Liver (tissue), 9 donors: ENCODE data around the gene MED8. TPM values are rescaled to one million over a fixed set of nuclear protein-coding genes. Genes with fewer than 3 reads are reported as not detected.
A peak's percentile ranks its signal among the peaks of the same experiment; 100 is the strongest.
"Not testable (repeated sequence)": the region's sequence is repeated elsewhere in the genome, so short reads cannot be mapped to it uniquely, and the experiment has no call there.

Experiments used
- DNase-seq: peaks from one replicate; pipeline ENCODE4 v3.0.0-alpha.2; 2017; ENCODE audit warnings: low spot score
- H3K27ac ChIP-seq, 2 donors: one replicate each; pipeline ENCODE4 v1.7.0; 2013; ENCODE audit warnings: inconsistent platforms in 2 of 2, low read length in 2 of 2, control low read depth in 1 of 2, low read depth in 1 of 2, mild to moderate bottlenecking in 1 of 2
- H3K27me3 ChIP-seq, 4 donors: one replicate each; pipeline versions ENCODE4 v1.6.1 to v1.7.0; 2013; ENCODE audit warnings: low read length in 3 of 4, inconsistent platforms in 1 of 4, mild to moderate bottlenecking in 1 of 4, moderate library complexity in 1 of 4; ENCODE audit not compliant: control insufficient read depth in 4 of 4, insufficient read depth in 4 of 4
- H3K36me3 ChIP-seq, 4 donors: one replicate each; pipeline versions ENCODE4 v1.6.1 to v1.7.0; 2013; ENCODE audit warnings: low read length in 3 of 4, mild to moderate bottlenecking in 3 of 4, low read depth in 1 of 4, moderate library complexity in 1 of 4; ENCODE audit not compliant: control insufficient read depth in 4 of 4, insufficient read depth in 3 of 4
- H3K4me1 ChIP-seq, 4 donors: one replicate each; pipeline versions ENCODE4 v1.6.1 to v1.7.0; 2013; ENCODE audit warnings: low read length in 3 of 4, mild to moderate bottlenecking in 3 of 4, moderate library complexity in 1 of 4; ENCODE audit not compliant: control insufficient read depth in 4 of 4, insufficient read depth in 4 of 4
- H3K4me3 ChIP-seq, 3 donors: one replicate each; pipeline versions ENCODE4 v1.6.1 to v1.7.0; 2013; ENCODE audit warnings: low read length in 3 of 3, control low read depth in 1 of 3, low read depth in 1 of 3, mild to moderate bottlenecking in 1 of 3
- H3K9ac ChIP-seq, 2 donors: one replicate each; pipeline ENCODE4 v1.7.0; 2013; ENCODE audit warnings: low read length in 2 of 2, mild to moderate bottlenecking in 2 of 2, moderate library complexity in 2 of 2, control low read depth in 1 of 2, low read depth in 1 of 2
- H3K9me3 ChIP-seq, 4 donors: one replicate each; pipeline versions ENCODE4 v1.6.1 to v1.7.0; 2013; ENCODE audit warnings: low read length in 3 of 4; ENCODE audit not compliant: control insufficient read depth in 4 of 4
- ATF3 ChIP-seq: IDR thresholded peaks from 2 replicates; pipeline ENCODE4 v1.6.1; 2016; ENCODE audit warnings: antibody characterized with exemption
- EGR1 ChIP-seq, 2 donors: IDR thresholded peaks; 2 replicates each; pipeline ENCODE4 v1.6.1; 2016 to 2018; ENCODE audit warnings: antibody characterized with exemption in 2 of 2, low read depth in 2 of 2
- FOXA2 ChIP-seq: IDR thresholded peaks from 2 replicates; pipeline ENCODE4 v1.6.1; 2016; ENCODE audit warnings: antibody characterized with exemption
- GABPA ChIP-seq, 2 donors: IDR thresholded peaks in 1 of 2; conservative IDR thresholded peaks in 1 of 2; 2 replicates each; pipeline ENCODE4 v1.6.1; 2016; ENCODE audit warnings: antibody characterized with exemption in 2 of 2, mild to moderate bottlenecking in 1 of 2, moderate library complexity in 1 of 2
- HNF4A ChIP-seq, 2 donors: conservative IDR thresholded peaks; 2 replicates each; pipeline ENCODE4 v1.6.1; 2016; ENCODE audit warnings: antibody characterized with exemption in 2 of 2, mild to moderate bottlenecking in 2 of 2
- HNF4G ChIP-seq: IDR thresholded peaks from 2 replicates; pipeline ENCODE4 v1.6.1; 2016; ENCODE audit warnings: antibody characterized with exemption
- JUND ChIP-seq, 2 donors: IDR thresholded peaks; 2 replicates each; pipeline ENCODE4 v1.6.1; 2016; ENCODE audit warnings: antibody characterized with exemption in 2 of 2
- MAX ChIP-seq: IDR thresholded peaks from 2 replicates; pipeline ENCODE4 v1.6.1; 2016; ENCODE audit warnings: antibody characterized with exemption
- RAD21 ChIP-seq, 2 donors: IDR thresholded peaks; 2 replicates each; pipeline ENCODE4 v1.6.1; 2016; ENCODE audit warnings: antibody characterized with exemption in 2 of 2, mild to moderate bottlenecking in 2 of 2
- REST ChIP-seq: IDR thresholded peaks from 2 replicates; pipeline ENCODE4 v1.6.1; 2016; ENCODE audit warnings: antibody characterized with exemption, mild to moderate bottlenecking
- SP1 ChIP-seq: IDR thresholded peaks from 2 replicates; pipeline ENCODE4 v1.6.1; 2018; ENCODE audit warnings: antibody characterized with exemption, mild to moderate bottlenecking
- TAF1 ChIP-seq: conservative IDR thresholded peaks from 2 replicates; pipeline ENCODE4 v1.6.1; 2016; ENCODE audit warnings: antibody characterized with exemption, mild to moderate bottlenecking
- YY1 ChIP-seq: IDR thresholded peaks from 2 replicates; pipeline ENCODE4 v1.6.1; 2016; ENCODE audit warnings: antibody characterized with exemption, mild to moderate bottlenecking
- ZBTB33 ChIP-seq: IDR thresholded peaks from 2 replicates; pipeline ENCODE4 v1.6.1; 2016; ENCODE audit warnings: antibody characterized with exemption
- WGBS: extraction: QIAGEN DNeasy Blood & Tissue Kit; methylation state at CpG from one replicate; pipeline ENCODE4 v1.1.7; 2013; 5-methylcytosine and 5-hydroxymethylcytosine counted together
- polyA plus RNA-seq, 2 donors: library from polyadenylated mRNA; stranded (reverse) in 1 of 2; unstranded in 1 of 2; fragments of 200-250 nt in 1 of 2; fragments of >200 nt in 1 of 2; fragmentation: Nextera tagmentation in 1 of 2; extraction: Ambion mirVana in 1 of 2; gene quantifications; one replicate each; pipeline versions ENCODE4 v1.2.1 to v1.2.3, GENCODE V29; 2013 to 2015
- total RNA-seq, 2 donors: library from RNA; depleted of rRNA; stranded (reverse); fragments of >200 nt; gene quantifications; one replicate each; pipeline ENCODE4 v1.2.3, GENCODE V29; 2014
- donor health status: healthy.
- donor health status: healthy.
- donor health status: healthy.
- donor health status: healthy.
- donor health status: healthy.

The MED8 gene
- total and polyA plus RNA-seq, 4 donors = 26.2 to 37.6 (median 29.1) TPM

GRCh38 chr1:43370564-43370963 lies 19.0 kb downstream of the MED8 start:
- 89% methylated on average over 4 of the region's 4 CpGs for WGBS
- Histone ChIP-seq H3K36me3 (peaks cover 0 to 2% (median 0%) of the 10 kb centered on the region in 4 donors), H3K9ac (no peak overlapping the region), H3K27me3 (no peaks in the 10 kb centered on the region), H3K4me1 (peaks cover 11 to 32% (median 24%) of the 10 kb centered on the region in 4 donors), H3K4me3 (no peak overlapping the region), H3K9me3 (no peaks in the 10 kb centered on the region), H3K27ac (no peak overlapping the region)
- TF ChIP-seq ZBTB33 = no peak
- no peak for TF ChIP-seq EGR1 (IDR thresholded peaks at IDR 0.05; ENCODE audit: low read depth in 2 of 2)
- no peak for TF ChIP-seq JUND (IDR thresholded peaks at IDR 0.05)
- TF ChIP-seq SP1 = no peak
- TF ChIP-seq GABPA (IDR thresholded peaks at IDR 0.05 in 1 of 2, conservative IDR thresholded peaks at IDR 0.05 in 1 of 2) = no peak
- TF ChIP-seq REST = no peak
- TF ChIP-seq YY1 = no peak
- no peak for TF ChIP-seq TAF1
- TF ChIP-seq ATF3 = no peak
- no peak for TF ChIP-seq MAX
- DNase-seq = no peak

GRCh38 chr1:43369779-43370178 lies 19.8 kb downstream of the MED8 start:
- H3K27me3 ChIP-seq, H3K9me3 ChIP-seq, H3K9ac ChIP-seq, H3K36me3 ChIP-seq, H3K4me3 ChIP-seq, DNase-seq, H3K27ac ChIP-seq: not testable (repeated sequence)
- 97% methylated on average over 6 of the region's 6 CpGs for WGBS
- peaks cover 11 to 32% (median 24%) of the 10 kb centered on the region in 4 donors for H3K4me1 ChIP-seq

- WGBS = 37% methylated on average over 6 of the region's 6 CpGs
- DNase-seq = no peak
- peak overlapping the region; percentile 49 to 71 (median 71) for H3K4me3 ChIP-seq
- H3K9me3 ChIP-seq = no peaks in the 10 kb centered on the region
- H3K27ac ChIP-seq = peak overlapping the region; percentile 72 to 89
- H3K9ac ChIP-seq = peak overlapping the region; percentile 60 to 84
- peaks cover 11 to 27% (median 19%) of the 10 kb centered on the region in 4 donors for H3K4me1 ChIP-seq
- peaks cover 2 to 14% (median 14%) of the 10 kb centered on the region in 4 donors for H3K36me3 ChIP-seq
- no peaks in the 10 kb centered on the region for H3K27me3 ChIP-seq
- no peak for TF ChIP-seq FOXA2
- no peak for TF ChIP-seq RAD21 (IDR thresholded peaks at IDR 0.05)
- TF ChIP-seq YY1 = no peak
- no peak for TF ChIP-seq ATF3
- TF ChIP-seq HNF4G = no peak
- no peak for TF ChIP-seq TAF1
- no peak for TF ChIP-seq MAX
- TF ChIP-seq SP1 = no peak
- TF ChIP-seq HNF4A (conservative IDR thresholded peaks at IDR 0.05) = no peak
- no peak for TF ChIP-seq GABPA (IDR thresholded peaks at IDR 0.05 in 1 of 2, conservative IDR thresholded peaks at IDR 0.05 in 1 of 2)
- TF ChIP-seq ZBTB33 = no peak
Measured at GRCh38 chr1:43368646-43369020, 21.0 kb downstream of the MED8 start.
